ENCODE data around the gene ALCAM.

DNA sequence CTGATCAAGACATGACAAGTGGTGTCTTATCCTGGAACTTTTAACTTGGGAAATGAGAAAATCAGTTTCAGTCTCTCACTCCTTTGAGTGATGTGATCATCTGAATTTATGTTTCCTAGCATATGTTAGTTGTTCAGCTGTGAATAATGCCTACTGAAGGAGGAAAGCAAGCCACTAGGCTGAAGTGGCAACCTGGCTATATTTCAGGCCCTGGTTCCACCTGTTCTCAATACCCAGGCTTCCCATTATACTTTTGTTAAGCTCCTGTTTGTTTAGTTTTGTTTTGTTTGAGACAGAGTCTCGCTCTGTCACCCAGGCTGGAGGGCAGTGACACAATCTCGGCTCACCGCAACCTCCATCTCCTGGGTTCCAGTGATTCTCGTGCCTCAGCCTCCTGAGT lies 243.8 kb downstream of the ALCAM start:
- TF ChIP-seq, protein P1, sequence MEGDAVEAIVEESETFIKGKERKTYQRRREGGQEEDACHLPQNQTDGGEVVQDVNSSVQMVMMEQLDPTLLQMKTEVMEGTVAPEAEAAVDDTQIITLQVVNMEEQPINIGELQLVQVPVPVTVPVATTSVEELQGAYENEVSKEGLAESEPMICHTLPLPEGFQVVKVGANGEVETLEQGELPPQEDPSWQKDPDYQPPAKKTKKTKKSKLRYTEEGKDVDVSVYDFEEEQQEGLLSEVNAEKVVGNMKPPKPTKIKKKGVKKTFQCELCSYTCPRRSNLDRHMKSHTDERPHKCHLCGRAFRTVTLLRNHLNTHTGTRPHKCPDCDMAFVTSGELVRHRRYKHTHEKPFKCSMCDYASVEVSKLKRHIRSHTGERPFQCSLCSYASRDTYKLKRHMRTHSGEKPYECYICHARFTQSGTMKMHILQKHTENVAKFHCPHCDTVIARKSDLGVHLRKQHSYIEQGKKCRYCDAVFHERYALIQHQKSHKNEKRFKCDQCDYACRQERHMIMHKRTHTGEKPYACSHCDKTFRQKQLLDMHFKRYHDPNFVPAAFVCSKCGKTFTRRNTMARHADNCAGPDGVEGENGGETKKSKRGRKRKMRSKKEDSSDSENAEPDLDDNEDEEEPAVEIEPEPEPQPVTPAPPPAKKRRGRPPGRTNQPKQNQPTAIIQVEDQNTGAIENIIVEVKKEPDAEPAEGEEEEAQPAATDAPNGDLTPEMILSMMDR (IDR thresholded peaks at IDR 0.05) = no peak
- TF ChIP-seq EZH2 (IDR thresholded peaks at IDR 0.05; ENCODE audit: borderline replicate concordance, insufficient read depth, low read depth, low read length, poor library complexity, severe bottlenecking) = no peak

Data from B cell (primary cell).